SU-DHL-6 (cell line): Measurements from ENCODE around the gene ITPRIPL2.

Experiments used
- H2AFZ ChIP-seq: fragments of 200-600 bp; sonication (generic); 2 replicates; pipeline ENCODE4 v1.6.1; 2014; ENCODE audit warnings: low read depth, mild to moderate bottlenecking, moderate library complexity, mixed read lengths, antibody characterized with exemption, low read length; ENCODE audit not compliant: severe bottlenecking
- H3F3A ChIP-seq: fragments of 200-600 bp; shearing (Covaris generic); 2 replicates; pipeline ENCODE4 v1.6.0; 2016; ENCODE audit warnings: antibody characterized with exemption, mild to moderate bottlenecking; ENCODE audit not compliant: insufficient read depth
- H3K27ac ChIP-seq: fragments of 200-600 bp; sonication (generic); 2 replicates; pipeline ENCODE4 v1.5.1; 2016; ENCODE audit warnings: low read depth, mild to moderate bottlenecking, low read length, moderate library complexity, mixed read lengths
- H3K27me3 ChIP-seq: fragments of 200-600 bp; sonication (generic), shearing (Covaris generic); 2 replicates; pipeline ENCODE4 v1.6.0; 2014; ENCODE audit warnings: mild to moderate bottlenecking, low read length
- H3K36me3 ChIP-seq: fragments of 200-600 bp; sonication (generic); 2 replicates; pipeline ENCODE4 v1.6.1; 2014; ENCODE audit warnings: mild to moderate bottlenecking, low read length, mixed read lengths
- H3K4me2 ChIP-seq: fragments of 300-600, 200-600 bp; shearing (Covaris generic), sonication (generic); 2 replicates; pipeline ENCODE4 v1.6.0; 2014; ENCODE audit warnings: low read length, low read depth, mild to moderate bottlenecking; ENCODE audit not compliant: poor library complexity, severe bottlenecking
- H3K4me3 ChIP-seq: fragments of 200-600 bp; sonication (generic); 2 replicates; pipeline ENCODE4 v1.5.1; 2014; ENCODE audit warnings: antibody characterized with exemption, low read length, mild to moderate bottlenecking, mixed read lengths; ENCODE audit not compliant: insufficient read depth, poor library complexity, severe bottlenecking
- H3K79me2 ChIP-seq: fragments of 200-600 bp; sonication (generic); 2 replicates; pipeline ENCODE4 v1.6.1; 2014; ENCODE audit warnings: mild to moderate bottlenecking, low read length, moderate library complexity; ENCODE audit not compliant: insufficient read depth
- H3K9ac ChIP-seq: fragments of 200-600 bp; sonication (generic); 2 replicates; pipeline ENCODE4 v1.7.0; 2014; ENCODE audit warnings: mild to moderate bottlenecking, low read length
- H3K9me2 ChIP-seq: fragments of 200-600 bp; sonication (generic); replicated peaks from 2 replicates; pipeline ENCODE4 v1.6.1; 2014; ENCODE audit warnings: low read length; ENCODE audit not compliant: insufficient read depth
- H3K9me3 ChIP-seq: fragments of 200-600 bp; sonication (generic); 2 replicates; pipeline ENCODE4 v1.6.1; 2014; ENCODE audit warnings: low read length, mixed read lengths; ENCODE audit not compliant: insufficient read depth
- H4K20me1 ChIP-seq: fragments of 200-600 bp; sonication (generic); 2 replicates; pipeline ENCODE4 v1.6.1; 2014; ENCODE audit warnings: low read depth, mild to moderate bottlenecking, antibody characterized with exemption, low read length, moderate library complexity, mixed read lengths
- CTCF ChIP-seq: fragments of 200-600 bp; sonication (generic); IDR thresholded peaks from one replicate; pipeline ENCODE4 v1.5.1; 2017; ENCODE audit warnings: antibody characterized with exemption, mild to moderate bottlenecking, low read length, moderate library complexity; ENCODE audit not compliant: insufficient read depth, poor library complexity, severe bottlenecking
- EZH2phosphoT487 ChIP-seq: fragments of 200-600 bp; sonication (generic), shearing (Covaris generic); conservative IDR thresholded peaks from 2 replicates; pipeline ENCODE4 v1.6.1; 2018; ENCODE audit warnings: mild to moderate bottlenecking, antibody characterized with exemption, low read length, moderate library complexity, mixed read lengths

ITPRIPL2 gene

GRCh38 chr16:19093631-19094541 is 19.9 kb upstream of the ITPRIPL2 start:
- Histone ChIP-seq H3K36me3 (no peaks in the 10 kb centered on the region), H2AFZ (no peak overlapping the region), H3K9me2 (no peaks in the 10 kb centered on the region), H3K4me3 (no peak overlapping the region), H3K79me2 (no peaks in the 10 kb centered on the region), H3K27ac (no peak overlapping the region), H3K9me3 (no peaks in the 10 kb centered on the region), H3K4me2 (no peak overlapping the region), H4K20me1 (no peaks in the 10 kb centered on the region), H3K27me3 (no peaks in the 10 kb centered on the region), H3K9ac (no peak overlapping the region), H3F3A (no peaks in the 10 kb centered on the region)
- TF ChIP-seq CTCF (no peak), EZH2phosphoT487 (no peak)

- no peaks in the 10 kb centered on the region for H4K20me1 ChIP-seq
- H3K9ac ChIP-seq, result no peak overlapping the region
- H2AFZ ChIP-seq, result no peak overlapping the region
- no peaks in the 10 kb centered on the region for H3F3A ChIP-seq
- H3K9me2 ChIP-seq, result no peaks in the 10 kb centered on the region
- no peak overlapping the region for H3K4me3 ChIP-seq
- H3K4me2 ChIP-seq, result no peak overlapping the region
- no peaks in the 10 kb centered on the region for H3K9me3 ChIP-seq
- TF ChIP-seq EZH2phosphoT487, result no peak
- no peak overlapping the region for H3K27ac ChIP-seq
- H3K36me3 ChIP-seq, result no peaks in the 10 kb centered on the region
- H3K27me3 ChIP-seq, result no peaks in the 10 kb centered on the region
- H3K79me2 ChIP-seq, result no peaks in the 10 kb centered on the region
Measured at GRCh38 chr16:19094542-19095365, 19.0 kb upstream of the ITPRIPL2 start.

GRCh38 chr16:19095654-19096053 is 18.1 kb upstream of the ITPRIPL2 start:
- H3K9me3 ChIP-seq, result no peaks in the 10 kb centered on the region
- H3K36me3 ChIP-seq, result no peaks in the 10 kb centered on the region
- H3K27me3 ChIP-seq, result no peaks in the 10 kb centered on the region
- no peaks in the 10 kb centered on the region for H3F3A ChIP-seq
- H3K27ac ChIP-seq, result no peak overlapping the region
- H3K9me2 ChIP-seq, result no peaks in the 10 kb centered on the region
- H3K9ac ChIP-seq, result no peak overlapping the region
- no peak overlapping the region for H3K4me2 ChIP-seq
- no peak for TF ChIP-seq CTCF
- no peak for TF ChIP-seq EZH2phosphoT487
- no peaks in the 10 kb centered on the region for H4K20me1 ChIP-seq
- no peak overlapping the region for H3K4me3 ChIP-seq
- H3K79me2 ChIP-seq, result no peaks in the 10 kb centered on the region
- no peak overlapping the region for H2AFZ ChIP-seq
